ENCODE results near the gene PRSS2.

DNA sequence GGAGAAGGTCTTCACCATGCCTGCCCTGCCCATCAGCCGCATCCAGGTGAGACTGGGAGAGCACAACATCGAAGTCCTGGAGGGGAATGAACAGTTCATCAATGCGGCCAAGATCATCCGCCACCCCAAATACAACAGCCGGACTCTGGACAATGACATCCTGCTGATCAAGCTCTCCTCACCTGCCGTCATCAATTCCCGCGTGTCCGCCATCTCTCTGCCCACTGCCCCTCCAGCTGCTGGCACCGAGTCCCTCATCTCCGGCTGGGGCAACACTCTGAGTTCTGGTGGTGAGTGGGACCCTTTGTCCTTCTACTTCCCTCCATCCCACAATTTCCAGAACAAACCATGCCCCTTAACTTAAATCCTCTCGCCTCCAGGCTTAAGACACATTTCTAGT, 2.5 kb downstream of the PRSS2 start:
- TF ChIP-seq, protein P1, sequence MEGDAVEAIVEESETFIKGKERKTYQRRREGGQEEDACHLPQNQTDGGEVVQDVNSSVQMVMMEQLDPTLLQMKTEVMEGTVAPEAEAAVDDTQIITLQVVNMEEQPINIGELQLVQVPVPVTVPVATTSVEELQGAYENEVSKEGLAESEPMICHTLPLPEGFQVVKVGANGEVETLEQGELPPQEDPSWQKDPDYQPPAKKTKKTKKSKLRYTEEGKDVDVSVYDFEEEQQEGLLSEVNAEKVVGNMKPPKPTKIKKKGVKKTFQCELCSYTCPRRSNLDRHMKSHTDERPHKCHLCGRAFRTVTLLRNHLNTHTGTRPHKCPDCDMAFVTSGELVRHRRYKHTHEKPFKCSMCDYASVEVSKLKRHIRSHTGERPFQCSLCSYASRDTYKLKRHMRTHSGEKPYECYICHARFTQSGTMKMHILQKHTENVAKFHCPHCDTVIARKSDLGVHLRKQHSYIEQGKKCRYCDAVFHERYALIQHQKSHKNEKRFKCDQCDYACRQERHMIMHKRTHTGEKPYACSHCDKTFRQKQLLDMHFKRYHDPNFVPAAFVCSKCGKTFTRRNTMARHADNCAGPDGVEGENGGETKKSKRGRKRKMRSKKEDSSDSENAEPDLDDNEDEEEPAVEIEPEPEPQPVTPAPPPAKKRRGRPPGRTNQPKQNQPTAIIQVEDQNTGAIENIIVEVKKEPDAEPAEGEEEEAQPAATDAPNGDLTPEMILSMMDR (IDR thresholded peaks at IDR 0.05): no peak
- TF ChIP-seq REST (IDR thresholded peaks at IDR 0.05; ENCODE audit: insufficient read depth in 1 of 2, low read depth in 2 of 2, low read length in 1 of 2) (no peak), POLR2AphosphoS5 (IDR thresholded peaks at IDR 0.05; ENCODE audit: low read depth, low read length) (no peak)
